Measurements from ENCODE around the gene RPL28.

Gene RPL28

DNA sequence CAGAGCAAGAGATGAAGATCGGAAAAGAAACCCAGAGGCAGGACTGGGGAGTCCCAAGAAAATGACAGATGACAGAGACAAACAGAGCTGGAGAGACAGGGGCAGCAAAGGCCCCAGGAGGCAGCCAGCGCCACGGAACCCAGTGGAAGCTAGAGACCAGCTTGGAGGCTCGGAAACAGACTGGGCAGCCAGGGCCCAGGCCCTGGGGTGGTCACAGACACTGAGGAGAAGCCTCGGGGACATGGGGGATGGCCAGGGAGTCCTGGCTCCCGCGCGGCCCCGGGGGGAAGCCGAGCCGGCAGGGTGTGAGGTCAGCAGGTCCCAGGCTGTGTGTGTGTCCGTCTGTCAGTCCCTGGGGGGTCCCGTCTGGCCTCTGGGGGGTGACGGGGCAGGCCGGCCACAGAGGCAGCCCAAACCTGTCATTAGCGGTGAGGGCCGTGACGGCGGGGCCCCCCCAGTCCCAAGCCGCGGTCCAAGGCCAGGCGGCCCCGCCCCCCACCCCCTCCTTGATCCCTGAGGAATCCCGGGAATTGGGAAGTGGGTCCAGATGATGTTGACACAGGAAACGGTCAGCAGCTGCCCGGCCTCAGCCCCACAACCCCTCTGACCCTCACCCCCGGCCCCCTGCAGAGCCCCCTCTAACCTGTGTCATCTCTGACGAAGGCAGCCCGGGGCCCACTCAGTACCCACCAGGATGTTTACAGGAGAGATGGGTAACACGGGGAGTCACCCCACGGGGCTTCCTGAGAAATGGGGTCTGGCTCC lies 11.6 kb upstream of the RPL28 start:
- H3K4me3 ChIP-seq (ENCODE audit: control insufficient read depth, low read depth, low read length) = no peak overlapping the region
- no peak for DNase-seq (ENCODE audit: low read depth)
- TF ChIP-seq, protein P1, sequence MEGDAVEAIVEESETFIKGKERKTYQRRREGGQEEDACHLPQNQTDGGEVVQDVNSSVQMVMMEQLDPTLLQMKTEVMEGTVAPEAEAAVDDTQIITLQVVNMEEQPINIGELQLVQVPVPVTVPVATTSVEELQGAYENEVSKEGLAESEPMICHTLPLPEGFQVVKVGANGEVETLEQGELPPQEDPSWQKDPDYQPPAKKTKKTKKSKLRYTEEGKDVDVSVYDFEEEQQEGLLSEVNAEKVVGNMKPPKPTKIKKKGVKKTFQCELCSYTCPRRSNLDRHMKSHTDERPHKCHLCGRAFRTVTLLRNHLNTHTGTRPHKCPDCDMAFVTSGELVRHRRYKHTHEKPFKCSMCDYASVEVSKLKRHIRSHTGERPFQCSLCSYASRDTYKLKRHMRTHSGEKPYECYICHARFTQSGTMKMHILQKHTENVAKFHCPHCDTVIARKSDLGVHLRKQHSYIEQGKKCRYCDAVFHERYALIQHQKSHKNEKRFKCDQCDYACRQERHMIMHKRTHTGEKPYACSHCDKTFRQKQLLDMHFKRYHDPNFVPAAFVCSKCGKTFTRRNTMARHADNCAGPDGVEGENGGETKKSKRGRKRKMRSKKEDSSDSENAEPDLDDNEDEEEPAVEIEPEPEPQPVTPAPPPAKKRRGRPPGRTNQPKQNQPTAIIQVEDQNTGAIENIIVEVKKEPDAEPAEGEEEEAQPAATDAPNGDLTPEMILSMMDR (IDR thresholded peaks at IDR 0.05; ENCODE audit: control insufficient read depth, insufficient read depth, low read depth, low read length, missing control alignments) = no peak

DNA sequence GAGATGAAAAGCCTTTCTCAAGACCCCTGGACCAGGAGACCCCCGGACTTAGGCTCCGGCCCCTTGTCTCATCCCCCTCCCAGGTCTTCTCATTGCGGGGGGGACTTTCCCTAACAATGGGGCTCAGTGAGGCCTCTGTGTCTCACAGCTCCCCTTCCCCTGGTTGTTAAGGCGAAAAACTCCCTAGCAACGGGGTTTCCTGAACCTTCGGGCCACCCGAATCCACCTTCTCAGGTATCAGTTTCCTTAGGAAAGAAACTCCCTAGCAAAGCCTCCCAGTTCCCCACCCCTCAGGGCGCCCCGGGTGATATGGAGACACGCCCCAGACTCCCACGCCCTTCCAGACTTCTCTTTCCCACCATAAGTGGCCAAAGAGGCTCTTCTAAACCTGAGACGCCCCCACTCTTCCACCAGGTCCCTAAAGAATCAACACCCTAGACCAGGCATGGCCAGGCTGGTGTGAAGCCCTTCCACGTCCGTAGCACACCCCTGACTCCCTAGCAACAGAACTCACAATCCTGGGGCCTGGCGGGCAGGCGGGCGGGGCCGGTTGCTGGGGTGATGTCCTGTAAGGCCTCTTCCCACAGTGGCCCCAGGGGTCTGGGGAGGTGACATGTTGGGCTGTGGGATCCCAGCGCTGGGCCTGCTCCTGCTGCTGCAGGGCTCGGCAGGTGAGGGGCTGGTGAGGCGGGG lies 9.3 kb upstream of the RPL28 start, which contains the start of gene TMEM190:
Gene TMEM190 (plus strand): TSS at position 586 of the 693 bp plus-strand sequence. CDS start 28 bp downstream, at position 614.
- no peak within 1 kb of the TSS for H3K4me3 ChIP-seq (ENCODE audit: control insufficient read depth, low read depth, low read length)
- TF ChIP-seq, protein P1 (IDR thresholded peaks at IDR 0.05; ENCODE audit: control insufficient read depth, insufficient read depth, low read depth, low read length, missing control alignments) = no peak

DNA sequence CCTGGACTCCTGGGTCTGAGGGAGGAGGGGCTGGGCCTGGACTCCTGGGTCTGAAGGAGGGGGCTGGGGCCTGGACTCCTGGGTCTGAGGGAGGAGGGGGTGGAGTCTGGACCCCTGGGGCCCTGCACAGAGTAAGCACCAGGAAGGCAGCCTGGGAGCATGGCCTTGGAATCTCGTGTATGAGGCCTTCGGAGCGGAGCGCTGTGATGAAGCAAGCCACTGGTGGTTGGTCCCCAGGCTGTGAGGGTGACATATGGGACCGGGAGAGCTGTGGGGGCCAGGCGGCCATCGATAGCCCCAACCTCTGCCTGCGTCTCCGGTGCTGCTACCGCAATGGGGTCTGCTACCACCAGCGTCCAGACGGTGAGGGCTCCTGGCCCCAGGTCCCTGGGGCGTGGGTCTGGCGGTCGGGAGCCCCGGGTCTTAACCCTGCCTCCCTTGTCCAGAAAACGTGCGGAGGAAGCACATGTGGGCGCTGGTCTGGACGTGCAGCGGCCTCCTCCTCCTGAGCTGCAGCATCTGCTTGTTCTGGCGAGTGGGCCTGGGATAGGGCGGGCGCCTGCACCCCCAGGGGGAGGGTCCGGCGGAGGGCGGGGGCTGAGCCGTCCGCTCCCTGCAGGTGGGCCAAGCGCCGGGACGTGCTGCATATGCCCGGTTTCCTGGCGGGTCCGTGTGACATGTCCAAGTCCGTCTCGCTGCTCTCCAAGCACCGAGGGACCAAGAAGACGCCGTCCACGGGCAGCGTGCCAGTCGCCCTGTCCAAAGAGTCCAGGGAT lies 8.2 kb upstream of the RPL28 start:
- TF ChIP-seq, protein P1 (IDR thresholded peaks at IDR 0.05; ENCODE audit: control insufficient read depth, insufficient read depth, low read depth, low read length, missing control alignments) = no peak
- DNase-seq (ENCODE audit: low read depth) = no peak
- no peak overlapping the region for H3K4me3 ChIP-seq (ENCODE audit: control insufficient read depth, low read depth, low read length)

More for the DNA sequence above, 9.3 kb upstream of the RPL28 start, which contains the start of gene TMEM190:
- DNase-seq (ENCODE audit: low read depth) = no peak

DNA sequence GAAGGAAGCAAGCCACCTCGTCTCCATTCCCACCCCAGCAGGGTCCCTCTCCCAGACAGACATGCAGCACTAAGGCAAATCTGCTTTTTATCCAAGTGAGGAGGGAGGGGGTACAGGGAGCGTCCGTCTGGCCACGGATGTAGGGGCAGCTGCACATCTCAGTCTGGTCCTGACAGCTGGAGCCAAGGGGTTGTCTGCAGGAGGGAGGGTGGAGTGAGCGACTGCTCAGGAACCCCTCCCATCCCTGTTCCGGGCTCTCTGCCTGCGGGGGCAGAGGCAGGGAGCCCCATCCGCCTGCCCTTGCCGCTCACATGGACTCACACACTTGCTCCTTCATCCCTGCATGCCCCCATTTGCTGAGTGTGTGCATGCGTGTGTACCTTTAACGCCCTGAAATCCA lies 6.6 kb upstream of the RPL28 start:
- no peak overlapping the region for H3K4me3 ChIP-seq (ENCODE audit: control insufficient read depth, low read depth, low read length)
- TF ChIP-seq, protein P1 (IDR thresholded peaks at IDR 0.05; ENCODE audit: control insufficient read depth, insufficient read depth, low read depth, low read length, missing control alignments) = no peak
- DNase-seq (ENCODE audit: low read depth) = no peak

DNA sequence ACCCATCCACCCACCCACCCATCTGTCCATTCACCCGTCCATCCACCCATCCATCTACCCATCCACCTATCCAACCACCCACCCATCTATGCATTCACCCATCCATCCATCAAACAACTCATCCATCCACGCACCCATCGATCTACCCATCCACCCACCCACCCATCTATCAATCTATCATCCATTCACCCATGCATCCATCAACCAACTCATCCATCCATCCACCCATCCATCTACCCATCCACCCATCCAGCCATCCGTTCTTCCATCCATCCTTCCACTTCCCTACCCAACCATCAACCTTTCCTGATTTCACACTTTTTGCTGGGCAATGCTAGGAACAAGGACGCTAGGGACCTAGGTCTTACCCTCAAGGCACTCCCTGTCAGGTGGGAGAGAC lies 3.7 kb upstream of the RPL28 start:
- TF ChIP-seq, protein P1 (IDR thresholded peaks at IDR 0.05; ENCODE audit: control insufficient read depth, insufficient read depth, low read depth, low read length, missing control alignments) = no peak
- H3K4me3 ChIP-seq (ENCODE audit: control insufficient read depth, low read depth, low read length) = no peak overlapping the region

DNA sequence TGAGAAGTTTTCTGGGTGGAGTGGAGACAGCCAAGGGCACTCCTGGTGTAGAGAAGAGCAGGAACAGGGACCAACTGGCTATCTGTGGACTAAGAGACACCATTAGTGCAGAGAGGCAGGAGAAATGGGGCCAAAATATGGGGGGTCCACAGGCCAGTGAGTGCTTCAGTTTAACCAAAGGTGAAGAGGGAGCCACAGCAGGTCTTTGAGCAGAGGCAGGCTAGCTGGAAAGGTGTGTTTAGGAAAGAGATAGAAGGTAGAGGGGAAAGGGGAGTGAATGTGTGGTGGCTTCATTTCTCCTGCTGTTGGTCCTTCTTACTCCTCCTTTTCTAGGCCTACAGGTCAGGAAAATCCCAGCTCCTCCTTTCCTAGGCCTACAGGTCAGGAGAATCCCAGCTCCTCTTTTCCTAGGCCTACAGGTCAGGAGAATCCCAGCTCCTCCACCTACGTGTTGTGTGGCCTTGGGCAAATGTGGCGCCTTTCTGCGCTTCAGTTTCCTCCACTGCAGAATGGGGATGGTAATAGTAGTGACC lies 3.1 kb upstream of the RPL28 start:
- TF ChIP-seq, protein P1 (IDR thresholded peaks at IDR 0.05; ENCODE audit: control insufficient read depth, insufficient read depth, low read depth, low read length, missing control alignments) = no peak
- no peak for DNase-seq (ENCODE audit: low read depth)
- H3K4me3 ChIP-seq (ENCODE audit: control insufficient read depth, low read depth, low read length) = no peak overlapping the region

More for the DNA sequence above, 3.7 kb upstream of the RPL28 start:
- DNase-seq (ENCODE audit: low read depth) = no peak
